Epithelial cell of esophagus (primary cell): ENCODE results near the gene SCN8A.

Experiments
- DNase-seq: peaks from one replicate; pipeline ENCODE4 v3.0.0; 2010; ENCODE audit warnings: low read depth
- H3K4me3 ChIP-seq: 2 replicates; pipeline ENCODE4 v1.5.1; 2011; ENCODE audit warnings: mild to moderate bottlenecking, low read length, control low read depth
- TF ChIP-seq, protein P1 (sequence below): IDR thresholded peaks from 2 replicates; pipeline ENCODE4 v1.5.1; 2011; ENCODE audit warnings: low read depth, mild to moderate bottlenecking, low read length, control low read depth, inconsistent platforms; ENCODE audit not compliant: insufficient read depth; ENCODE audit errors: missing control alignments

The SCN8A gene

DNA sequence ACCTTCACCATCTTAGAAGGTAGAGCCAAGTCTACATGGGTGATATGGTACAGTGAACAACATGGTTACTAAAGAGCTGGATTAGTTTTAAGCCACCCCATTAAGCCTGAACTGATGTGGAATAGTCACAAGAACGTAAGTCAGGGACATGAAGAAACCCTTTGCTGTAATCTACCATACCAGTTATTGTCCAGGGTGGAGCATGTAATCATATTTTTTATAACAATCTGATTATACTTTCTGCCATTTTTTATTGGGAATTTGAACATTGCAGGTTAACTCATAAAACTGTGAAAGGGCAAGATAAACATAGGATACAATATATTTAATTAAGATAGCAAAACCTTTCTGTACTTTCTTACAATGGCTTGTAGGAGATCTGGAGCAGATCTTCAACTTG lies 153.9 kb downstream of the SCN8A start:
- TF ChIP-seq, protein P1, sequence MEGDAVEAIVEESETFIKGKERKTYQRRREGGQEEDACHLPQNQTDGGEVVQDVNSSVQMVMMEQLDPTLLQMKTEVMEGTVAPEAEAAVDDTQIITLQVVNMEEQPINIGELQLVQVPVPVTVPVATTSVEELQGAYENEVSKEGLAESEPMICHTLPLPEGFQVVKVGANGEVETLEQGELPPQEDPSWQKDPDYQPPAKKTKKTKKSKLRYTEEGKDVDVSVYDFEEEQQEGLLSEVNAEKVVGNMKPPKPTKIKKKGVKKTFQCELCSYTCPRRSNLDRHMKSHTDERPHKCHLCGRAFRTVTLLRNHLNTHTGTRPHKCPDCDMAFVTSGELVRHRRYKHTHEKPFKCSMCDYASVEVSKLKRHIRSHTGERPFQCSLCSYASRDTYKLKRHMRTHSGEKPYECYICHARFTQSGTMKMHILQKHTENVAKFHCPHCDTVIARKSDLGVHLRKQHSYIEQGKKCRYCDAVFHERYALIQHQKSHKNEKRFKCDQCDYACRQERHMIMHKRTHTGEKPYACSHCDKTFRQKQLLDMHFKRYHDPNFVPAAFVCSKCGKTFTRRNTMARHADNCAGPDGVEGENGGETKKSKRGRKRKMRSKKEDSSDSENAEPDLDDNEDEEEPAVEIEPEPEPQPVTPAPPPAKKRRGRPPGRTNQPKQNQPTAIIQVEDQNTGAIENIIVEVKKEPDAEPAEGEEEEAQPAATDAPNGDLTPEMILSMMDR: no peak
- no peak for DNase-seq
- no peak overlapping the region for H3K4me3 ChIP-seq

DNA sequence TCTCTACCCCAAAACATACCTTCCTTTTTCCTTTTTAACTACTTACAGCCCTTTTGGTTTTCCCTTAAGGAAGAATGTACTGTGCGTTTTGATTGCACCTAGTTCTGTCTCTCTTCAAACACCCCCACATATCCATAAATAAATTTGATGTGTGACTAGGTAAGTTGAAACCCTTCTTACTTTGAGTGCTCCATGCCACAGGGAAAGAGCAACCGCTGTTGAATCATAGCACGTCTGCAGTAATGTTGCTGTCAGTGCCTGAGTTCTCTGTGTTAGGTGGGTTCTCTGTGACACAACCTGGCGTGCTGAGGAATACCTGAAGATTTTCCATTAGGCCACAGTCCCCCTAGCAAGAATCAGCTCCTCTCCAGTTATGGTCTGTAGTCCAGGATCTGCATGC lies 155.4 kb downstream of the SCN8A start:
- no peak overlapping the region for H3K4me3 ChIP-seq
- TF ChIP-seq, protein P1: no peak
- no peak for DNase-seq

DNA sequence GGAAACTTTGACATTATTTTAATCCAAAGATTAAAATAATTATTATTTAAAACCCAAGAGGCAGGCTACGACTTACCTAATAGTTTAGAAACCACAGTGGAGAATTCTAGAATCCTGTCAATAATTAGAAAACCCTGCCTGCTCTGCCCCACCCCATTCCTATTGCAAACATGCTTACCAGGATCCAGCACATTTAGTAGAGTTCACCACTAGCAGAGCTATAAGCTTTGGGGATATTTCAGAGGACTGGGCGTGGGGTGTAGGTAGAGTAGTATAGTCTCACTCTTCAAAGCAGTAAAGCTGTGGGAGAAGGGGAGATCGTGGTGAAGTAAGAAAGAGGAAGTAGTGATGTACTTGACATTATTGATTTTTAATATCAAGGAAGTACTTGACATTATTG lies 157.2 kb downstream of the SCN8A start:
- H3K4me3 ChIP-seq: no peak overlapping the region
- DNase-seq: no peak
- TF ChIP-seq, protein P1: no peak

DNA sequence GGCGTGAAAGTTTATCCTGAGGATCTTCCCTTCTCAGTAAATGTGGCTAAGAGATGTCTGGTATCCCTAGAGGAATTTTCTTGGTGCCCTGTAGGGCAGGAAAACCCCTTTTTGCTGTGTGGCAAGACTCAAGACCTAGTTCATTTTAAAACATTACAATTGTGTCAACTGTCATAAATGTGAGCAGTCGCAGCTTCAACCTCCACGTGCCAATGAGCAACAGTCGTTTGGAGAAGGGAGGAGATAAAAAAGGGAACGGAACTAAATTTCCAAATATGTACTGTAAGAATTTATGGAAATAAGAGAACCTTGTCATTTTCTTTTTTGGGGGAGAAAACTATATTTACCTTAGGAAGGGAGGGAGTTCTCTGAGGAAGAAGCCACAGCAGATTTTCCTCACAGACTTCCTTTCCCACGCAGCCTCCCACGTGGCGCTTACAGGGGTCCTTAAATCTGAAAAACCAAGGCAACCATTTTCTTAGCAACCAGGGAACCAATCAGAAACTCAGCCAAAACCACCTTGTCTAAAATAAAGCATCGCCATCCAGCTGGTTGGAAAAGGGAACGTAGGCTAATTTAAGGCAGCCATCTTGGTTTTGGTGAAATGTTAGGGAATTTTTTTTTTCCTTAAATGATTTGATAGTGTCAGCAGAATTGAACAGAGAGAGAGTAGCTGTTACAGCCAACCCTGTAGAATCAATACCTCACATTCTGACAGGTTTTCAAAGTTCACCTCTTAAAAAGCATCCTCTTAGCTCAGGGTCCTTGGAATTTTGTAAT lies 158.4 kb downstream of the SCN8A start:
- DNase-seq: no peak
- TF ChIP-seq, protein P1: no peak
- no peak overlapping the region for H3K4me3 ChIP-seq

DNA sequence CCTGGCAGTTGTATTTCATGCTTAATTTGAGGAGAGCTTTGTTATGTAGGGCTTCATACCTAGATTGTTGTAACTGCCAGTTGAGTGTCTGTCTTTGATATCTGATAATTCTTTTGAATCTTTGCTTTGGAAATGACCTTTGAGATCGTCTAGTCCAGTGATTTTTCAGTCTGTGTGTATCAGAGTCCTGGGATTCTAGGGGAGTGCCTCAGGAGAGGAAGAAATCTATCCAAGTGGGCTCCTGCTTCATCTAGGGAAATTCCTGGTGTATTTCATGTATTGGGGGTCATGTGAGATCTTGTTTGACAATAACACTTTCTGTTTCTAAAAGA lies 158.9 kb downstream of the SCN8A start:
- DNase-seq: no peak
- H3K4me3 ChIP-seq: no peak overlapping the region
- TF ChIP-seq, protein P1: no peak

DNA sequence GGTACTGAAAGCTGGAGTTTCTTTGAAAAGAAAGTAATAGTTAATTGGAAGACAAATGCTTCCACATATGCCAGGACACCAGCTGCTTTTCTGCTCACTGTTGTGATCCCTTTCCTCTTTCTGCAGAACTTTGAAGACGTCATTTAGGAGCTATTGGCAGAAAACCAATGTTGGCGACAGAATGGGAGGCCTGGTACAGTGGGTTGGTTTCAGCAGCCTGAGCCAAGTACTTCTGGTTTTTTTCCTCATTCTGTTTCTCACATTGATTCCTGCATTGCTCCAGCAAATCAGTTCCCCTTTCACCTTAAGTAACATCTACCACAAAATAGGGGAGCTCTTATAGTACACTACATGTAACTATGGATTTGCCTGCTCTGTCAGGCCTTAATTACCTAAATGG lies 160.6 kb downstream of the SCN8A start:
- TF ChIP-seq, protein P1: no peak
- no peak for DNase-seq
- no peak overlapping the region for H3K4me3 ChIP-seq
